PFSK-1 (cell line): Measurements from ENCODE around the gene RPS6KA2.

Source experiments
- FOXP2 ChIP-seq: optimal IDR thresholded peaks from 2 replicates; pipeline ENCODE3; 2011; ENCODE audit warnings: borderline replicate concordance, control low read depth, inconsistent platforms; ENCODE audit not compliant: insufficient read depth; ENCODE audit errors: extremely low read length, extremely low read depth
- POLR2AphosphoS5 ChIP-seq: IDR thresholded peaks from 2 replicates; pipeline ENCODE4 v1.6.1; 2012; ENCODE audit warnings: low read depth, mild to moderate bottlenecking, control low read depth, low read length, moderate library complexity
- SIN3A ChIP-seq: IDR thresholded peaks from 2 replicates; pipeline ENCODE4 v1.6.1; 2012; ENCODE audit warnings: mild to moderate bottlenecking, low read length, moderate library complexity, borderline replicate concordance; ENCODE audit not compliant: insufficient read depth
- TAF1 ChIP-seq: IDR thresholded peaks from 2 replicates; pipeline ENCODE4 v1.6.1; 2012; ENCODE audit warnings: low read length, control low read depth, borderline replicate concordance; ENCODE audit not compliant: insufficient read depth
- TF ChIP-seq, protein P1 (sequence below), 2 experiments: IDR thresholded peaks; 2 replicates each; pipeline versions ENCODE4 v1.6.1 to v1.8.0; 2011 to 2012; ENCODE audit warnings: low read depth in 2 of 2, low read length in 2 of 2, control low read depth in 1 of 2, inconsistent platforms in 1 of 2, mild to moderate bottlenecking in 1 of 2, moderate library complexity in 1 of 2; ENCODE audit not compliant: insufficient read depth in 1 of 2

Gene RPS6KA2

DNA sequence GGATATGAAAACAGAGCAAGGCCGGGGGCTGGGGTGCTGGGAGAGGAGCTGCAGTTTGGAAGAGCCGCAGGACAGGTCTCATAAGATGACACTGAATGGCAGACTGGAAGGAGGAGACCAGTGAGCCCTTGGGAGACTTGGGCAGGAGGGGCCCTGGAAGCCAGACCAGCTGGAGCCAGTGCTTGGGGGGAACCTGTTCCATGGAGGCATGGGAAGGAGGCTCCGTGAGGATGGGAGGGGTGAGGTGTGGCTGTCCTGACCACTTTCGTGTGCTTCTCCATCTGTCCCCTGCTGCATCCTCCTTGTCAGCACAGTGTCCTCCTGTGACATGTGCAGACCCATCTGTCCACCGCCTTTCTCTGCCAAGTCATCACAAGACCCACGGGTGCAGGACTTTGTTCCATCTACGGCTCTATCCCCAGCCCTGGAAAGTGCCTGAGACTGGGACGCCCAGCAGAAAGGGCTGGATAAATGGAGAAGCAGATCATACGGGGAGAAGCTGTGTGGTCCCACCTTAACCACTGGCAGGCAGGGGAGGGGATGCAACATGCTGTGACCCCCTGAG is 159.5 kb downstream of the RPS6KA2 start:
- TF ChIP-seq, protein P1, sequence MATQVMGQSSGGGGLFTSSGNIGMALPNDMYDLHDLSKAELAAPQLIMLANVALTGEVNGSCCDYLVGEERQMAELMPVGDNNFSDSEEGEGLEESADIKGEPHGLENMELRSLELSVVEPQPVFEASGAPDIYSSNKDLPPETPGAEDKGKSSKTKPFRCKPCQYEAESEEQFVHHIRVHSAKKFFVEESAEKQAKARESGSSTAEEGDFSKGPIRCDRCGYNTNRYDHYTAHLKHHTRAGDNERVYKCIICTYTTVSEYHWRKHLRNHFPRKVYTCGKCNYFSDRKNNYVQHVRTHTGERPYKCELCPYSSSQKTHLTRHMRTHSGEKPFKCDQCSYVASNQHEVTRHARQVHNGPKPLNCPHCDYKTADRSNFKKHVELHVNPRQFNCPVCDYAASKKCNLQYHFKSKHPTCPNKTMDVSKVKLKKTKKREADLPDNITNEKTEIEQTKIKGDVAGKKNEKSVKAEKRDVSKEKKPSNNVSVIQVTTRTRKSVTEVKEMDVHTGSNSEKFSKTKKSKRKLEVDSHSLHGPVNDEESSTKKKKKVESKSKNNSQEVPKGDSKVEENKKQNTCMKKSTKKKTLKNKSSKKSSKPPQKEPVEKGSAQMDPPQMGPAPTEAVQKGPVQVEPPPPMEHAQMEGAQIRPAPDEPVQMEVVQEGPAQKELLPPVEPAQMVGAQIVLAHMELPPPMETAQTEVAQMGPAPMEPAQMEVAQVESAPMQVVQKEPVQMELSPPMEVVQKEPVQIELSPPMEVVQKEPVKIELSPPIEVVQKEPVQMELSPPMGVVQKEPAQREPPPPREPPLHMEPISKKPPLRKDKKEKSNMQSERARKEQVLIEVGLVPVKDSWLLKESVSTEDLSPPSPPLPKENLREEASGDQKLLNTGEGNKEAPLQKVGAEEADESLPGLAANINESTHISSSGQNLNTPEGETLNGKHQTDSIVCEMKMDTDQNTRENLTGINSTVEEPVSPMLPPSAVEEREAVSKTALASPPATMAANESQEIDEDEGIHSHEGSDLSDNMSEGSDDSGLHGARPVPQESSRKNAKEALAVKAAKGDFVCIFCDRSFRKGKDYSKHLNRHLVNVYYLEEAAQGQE (IDR thresholded peaks at IDR 0.05; ENCODE audit: insufficient read depth in 1 of 2, low read depth in 2 of 2, low read length in 2 of 2), result no peak
- TF ChIP-seq POLR2AphosphoS5, result no peak
- TF ChIP-seq TAF1, result no peak
- TF ChIP-seq FOXP2, result no peak
- TF ChIP-seq SIN3A, result no peak

DNA sequence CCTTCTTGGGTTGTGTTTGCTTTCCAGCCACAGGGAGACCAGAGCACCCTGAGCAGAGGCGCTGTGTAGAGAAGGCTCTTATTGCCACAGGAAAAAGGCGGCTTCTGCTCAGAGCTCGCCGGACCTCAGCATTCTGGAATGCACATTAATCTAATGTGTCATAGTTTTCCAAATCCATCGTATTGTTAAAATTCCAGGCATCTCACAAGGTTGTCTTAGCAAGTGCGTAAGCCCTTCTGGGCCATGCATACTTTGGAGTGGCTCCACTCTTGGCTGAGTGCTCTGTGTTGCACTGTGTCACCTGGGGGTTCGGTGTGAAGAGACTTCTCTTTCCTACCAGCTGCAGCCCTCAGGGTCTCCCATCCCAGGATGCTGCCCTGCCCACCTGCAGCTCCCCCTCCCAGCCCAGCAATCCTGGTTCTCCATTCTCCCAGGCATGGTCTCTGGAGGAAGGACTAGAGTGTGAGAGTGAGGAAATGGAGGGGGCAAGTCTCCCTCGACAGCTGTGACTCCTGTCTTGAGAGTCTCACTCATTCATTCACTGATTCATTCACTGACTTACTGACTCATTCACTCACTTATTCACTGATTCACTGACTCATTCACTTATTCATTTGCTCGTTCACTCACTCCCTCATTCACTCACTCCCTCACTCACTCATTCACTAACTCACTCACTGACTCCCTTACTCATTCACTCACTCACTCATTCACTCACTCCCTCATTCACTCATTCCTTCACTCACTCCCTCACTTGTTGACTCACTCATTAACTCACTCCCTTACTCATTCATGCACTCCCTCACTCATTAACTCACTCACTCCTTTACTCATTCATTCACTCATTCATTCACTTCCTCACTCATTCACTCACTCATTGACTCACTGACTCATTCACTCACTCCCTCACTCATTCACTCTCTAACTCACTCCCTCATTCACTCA is 160.6 kb downstream of the RPS6KA2 start:
- TF ChIP-seq TAF1, result peak; percentile 67; the same call in 1 of the 2 replicates
- TF ChIP-seq, protein P1 (IDR thresholded peaks at IDR 0.05; ENCODE audit: insufficient read depth in 1 of 2, low read depth in 2 of 2, low read length in 2 of 2), result 0 out of 4 replicates have a peak, but pooled peaks of 1 of the 2 experiments have one; percentile 11
- no peak for TF ChIP-seq FOXP2
- 0 out of 2 replicates have a peak, but pooled peaks have one; percentile 46 for TF ChIP-seq SIN3A
- peak; percentile 84 for TF ChIP-seq POLR2AphosphoS5

DNA sequence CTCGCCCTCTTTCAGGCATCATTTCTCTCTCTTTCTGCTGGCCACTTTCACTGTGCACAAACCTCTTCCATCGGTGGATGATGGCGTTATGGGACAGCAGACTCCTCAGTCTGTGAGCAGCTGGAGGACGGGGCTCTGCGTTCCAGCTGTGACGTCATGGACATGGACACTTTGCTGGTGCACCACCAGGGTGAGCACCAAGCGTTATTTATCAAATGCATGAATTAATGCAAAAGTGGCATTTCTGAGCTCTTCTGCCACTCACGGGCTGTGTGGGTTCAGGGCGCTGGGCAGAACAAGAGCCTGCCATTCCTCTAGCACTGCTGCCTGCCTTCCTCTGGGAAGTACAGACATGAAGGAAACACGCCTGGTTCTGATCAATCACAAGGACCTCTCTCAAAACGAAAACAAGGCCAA is 161.4 kb downstream of the RPS6KA2 start:
- TF ChIP-seq POLR2AphosphoS5 (no peak; the same call in none of the 2 replicates), FOXP2 (no peak), SIN3A (peak; percentile 36; the same call in 1 of the 2 replicates), TAF1 (0 out of 2 replicates have a peak, but pooled peaks have one; percentile 31)
- TF ChIP-seq, protein P1 (IDR thresholded peaks at IDR 0.05; ENCODE audit: insufficient read depth in 1 of 2, low read depth in 2 of 2, low read length in 2 of 2), result no peak

DNA sequence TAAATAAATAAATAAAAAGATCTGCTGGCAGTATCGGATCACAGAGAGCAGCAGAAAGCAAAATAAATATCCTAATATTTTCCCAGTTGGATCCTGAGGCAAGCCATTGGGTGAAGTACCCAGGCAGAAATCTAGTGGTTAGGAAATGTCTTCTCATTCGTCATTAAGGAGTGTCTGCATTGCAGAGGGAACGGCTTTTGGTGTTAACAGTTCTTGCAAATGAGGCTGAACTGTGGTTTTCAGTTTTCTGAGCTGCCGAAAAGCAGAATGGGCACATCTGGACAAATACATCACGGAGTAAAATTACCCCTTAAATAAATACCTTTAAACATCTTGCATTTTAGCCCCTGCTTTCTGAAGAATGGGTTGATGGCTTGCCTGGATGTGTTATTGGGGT is 162.1 kb downstream of the RPS6KA2 start:
- TF ChIP-seq, protein P1 (IDR thresholded peaks at IDR 0.05; ENCODE audit: insufficient read depth in 1 of 2, low read depth in 2 of 2, low read length in 2 of 2), result no peak
